IPS DF 6.9 (cell line): ENCODE measurements around the gene POLL.

Experiments
- DNase-seq: peaks from one replicate; pipeline ENCODE4 v3.0.0-alpha.2; 2013; ENCODE audit warnings: low read depth, low spot score
- H3K27ac ChIP-seq: one replicate; pipeline ENCODE4 v1.5.1; 2013; ENCODE audit warnings: low read length, control low read depth
- H3K27me3 ChIP-seq: 2 replicates; pipeline ENCODE4 v1.6.1; 2013; ENCODE audit warnings: mild to moderate bottlenecking, low read length; ENCODE audit not compliant: control insufficient read depth, insufficient read depth
- H3K36me3 ChIP-seq: 2 replicates; pipeline ENCODE4 v1.6.1; 2013; ENCODE audit warnings: low read length; ENCODE audit not compliant: control insufficient read depth, insufficient read depth
- H3K4me1 ChIP-seq: 2 replicates; pipeline ENCODE4 v1.6.1; 2013; ENCODE audit warnings: low read length; ENCODE audit not compliant: control insufficient read depth, insufficient read depth
- H3K4me3 ChIP-seq: 2 replicates; pipeline ENCODE4 v1.5.1; 2013; ENCODE audit warnings: mild to moderate bottlenecking, low read length
- H3K9me3 ChIP-seq: 2 replicates; pipeline ENCODE4 v1.6.1; 2013; ENCODE audit warnings: low read length, inconsistent platforms; ENCODE audit not compliant: control insufficient read depth, insufficient read depth
- WGBS: extraction: QIAGEN DNeasy Blood & Tissue Kit; methylation state at CpG from one replicate; pipeline ENCODE4 v1.1.7; 2013; ENCODE audit warnings: mixed read lengths, missing lambda C conversion rate; ENCODE audit not compliant: insufficient read length, insufficient coverage; 5-methylcytosine and 5-hydroxymethylcytosine counted together

The POLL gene

DNA sequence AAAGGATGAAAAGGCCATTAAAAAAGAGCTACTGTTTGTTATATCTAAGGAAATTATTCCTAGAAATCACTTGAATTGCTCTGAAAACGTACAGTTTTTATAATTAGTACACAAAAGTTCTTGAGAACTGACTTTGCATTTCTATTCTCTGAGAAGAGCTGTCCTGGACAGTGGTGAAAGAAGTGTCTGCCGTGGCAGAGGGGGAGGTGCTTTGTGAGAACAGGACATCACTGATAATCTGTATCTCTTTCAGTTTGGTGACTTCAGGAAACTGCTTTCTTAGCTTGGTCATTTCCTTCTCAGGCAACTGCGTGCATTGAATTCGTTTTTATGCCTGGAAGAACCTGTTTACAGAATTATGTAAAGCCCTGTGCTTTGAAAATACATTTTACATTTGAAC, 52.1 kb downstream of the POLL start:
- no CpG with 5 or more reads among the region's 4 CpGs for WGBS
- Histone ChIP-seq H3K27ac (no peak overlapping the region), H3K4me3 (no peak overlapping the region), H3K4me1 (no peaks in the 10 kb centered on the region), H3K27me3 (no peaks in the 10 kb centered on the region), H3K9me3 (no peaks in the 10 kb centered on the region), H3K36me3 (no peaks in the 10 kb centered on the region)
- DNase-seq = no peak

DNA sequence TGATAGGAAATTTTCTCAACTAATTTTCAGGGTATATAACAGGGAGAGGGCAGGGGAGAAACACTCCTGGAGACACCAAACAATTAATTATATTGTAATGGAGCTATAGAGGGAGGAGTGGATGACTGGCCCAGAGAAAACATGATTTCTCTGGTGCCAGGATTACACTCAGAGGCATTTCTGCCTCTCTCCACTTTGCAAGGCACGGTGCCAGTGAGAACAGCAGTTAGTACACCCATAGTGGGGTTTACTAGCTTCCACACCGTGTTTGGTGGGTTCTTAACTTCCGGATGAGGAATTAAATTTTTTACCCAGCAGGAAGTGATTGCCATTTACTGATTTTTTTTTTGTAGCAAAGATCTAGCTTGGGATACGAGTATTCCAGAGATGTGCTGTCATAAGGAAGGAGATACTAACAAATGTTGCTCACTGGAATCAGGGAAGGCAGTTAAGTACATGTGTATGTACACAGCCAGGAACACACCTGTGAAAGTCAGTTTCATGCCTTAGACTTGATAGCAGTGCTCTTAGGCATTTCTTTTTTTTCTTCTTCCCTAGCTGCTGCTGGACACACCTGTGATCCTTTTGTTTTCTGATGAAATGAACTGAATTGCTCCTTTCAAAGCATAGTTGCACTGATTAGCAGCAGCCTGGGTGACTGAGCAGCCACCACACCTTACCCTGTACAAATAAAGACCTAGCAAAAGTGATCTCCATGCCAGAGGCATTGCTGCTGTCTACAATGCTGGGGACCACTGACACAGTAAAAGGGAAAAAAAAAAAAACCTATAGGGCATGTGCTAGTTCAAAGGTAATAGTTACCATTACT, 58.1 kb downstream of the POLL start:
- H3K36me3 ChIP-seq = no peaks in the 10 kb centered on the region
- no peaks in the 10 kb centered on the region for H3K9me3 ChIP-seq
- H3K4me3 ChIP-seq = no peak overlapping the region
- no CpG with 5 or more reads among the region's 4 CpGs for WGBS
- no peak overlapping the region for H3K27ac ChIP-seq
- DNase-seq = no peak
- H3K27me3 ChIP-seq = no peaks in the 10 kb centered on the region
- no peaks in the 10 kb centered on the region for H3K4me1 ChIP-seq

DNA sequence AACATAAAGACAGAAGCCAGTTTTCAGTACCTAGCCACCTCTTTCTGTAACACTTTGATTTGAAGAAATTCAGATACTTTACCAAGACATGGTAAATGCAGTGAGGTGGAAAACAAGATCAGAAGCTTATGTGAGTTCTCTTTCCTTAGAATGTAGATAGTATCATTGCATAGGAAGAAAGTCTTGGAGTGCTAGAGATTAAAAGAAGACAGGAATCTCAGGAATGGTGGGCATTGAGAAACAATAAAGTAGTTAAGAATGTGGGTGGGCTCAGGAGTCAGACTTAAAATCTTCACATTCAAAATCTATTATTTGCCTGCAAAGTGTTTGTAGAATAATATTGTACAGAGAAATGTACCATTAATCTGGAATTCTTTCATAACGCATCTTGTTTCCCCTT, 58.9 kb downstream of the POLL start:
- Histone ChIP-seq H3K27ac (no peak overlapping the region), H3K4me1 (no peaks in the 10 kb centered on the region), H3K36me3 (no peaks in the 10 kb centered on the region), H3K9me3 (no peaks in the 10 kb centered on the region), H3K4me3 (no peak overlapping the region), H3K27me3 (no peaks in the 10 kb centered on the region)
- WGBS = no CpG with 5 or more reads among the region's 1 CpG
- no peak for DNase-seq
